Panc1 (cell line): Measurements from ENCODE around the gene SLC34A1. TPM values are rescaled to one million over a fixed set of nuclear protein-coding genes. Genes with fewer than 3 reads are reported as not detected.
A peak's percentile ranks its signal among the peaks of the same experiment; 100 is the strongest.

ENCODE experiments used
- ATAC-seq: fragments of 200-7000 bp; cut with Tn5 transposase; 2 replicates; pipeline ENCODE4 v1.9.1; 2020; ENCODE audit warnings: mild to moderate bottlenecking, moderate library complexity
- BruUV-seq: library from RNA; stranded (reverse); fragments of 400-500 nt; replicated peaks from 2 replicates; lab custom pipeline; 2021; lab: Mats Ljungman, UMichigan
- CTCF ChIA-PET: fragments of 300-600 bp; sonication (Branson Sonifier 250); formaldehyde crosslinking; loops from one replicate; lab custom pipeline; 2022; ENCODE audit warnings: antibody characterized with exemption; lab: Charles Lee
- POLR2A ChIA-PET: fragments of 300-600 bp; sonication (Branson Sonifier 250); formaldehyde crosslinking; loops from one replicate; lab custom pipeline; 2022; ENCODE audit warnings: antibody characterized with exemption; lab: Charles Lee
- DNase-seq: peaks from one replicate; pipeline ENCODE4 v3.0.0-alpha.2; 2010; ENCODE audit warnings: low read depth, low spot score
- H3K27ac ChIP-seq: 2 replicates; pipeline ENCODE4 v1.5.1; 2011; ENCODE audit warnings: mild to moderate bottlenecking, low read length, inconsistent platforms
- H3K27me3 ChIP-seq: fragments of 200-500 bp; sonication (Bioruptor generic); 2 replicates; pipeline ENCODE4 v1.6.0; 2014; ENCODE audit warnings: low read length, inconsistent platforms; ENCODE audit not compliant: control insufficient read depth, insufficient read depth
- H3K36me3 ChIP-seq: fragments of 200-500 bp; sonication (Bioruptor generic); 2 replicates; pipeline ENCODE4 v1.5.1; 2014; ENCODE audit warnings: inconsistent platforms, mild to moderate bottlenecking, low read length, moderate library complexity; ENCODE audit not compliant: control insufficient read depth, insufficient read depth
- H3K4me1 ChIP-seq: 2 replicates; pipeline ENCODE4 v1.5.1; 2011; ENCODE audit warnings: inconsistent platforms, mild to moderate bottlenecking, low read length, moderate library complexity; ENCODE audit not compliant: control insufficient read depth, insufficient read depth
- H3K4me3 ChIP-seq, 2 experiments: 2 replicates each; pipeline ENCODE4 v1.5.1; 2011 to 2012; ENCODE audit warnings: low read depth in 2 of 2, low read length in 2 of 2, mild to moderate bottlenecking in 2 of 2, inconsistent platforms in 1 of 2, moderate library complexity in 1 of 2
- H3K9me3 ChIP-seq: fragments of 200-500 bp; sonication (Bioruptor generic); 2 replicates; pipeline ENCODE4 v1.5.1; 2014; ENCODE audit warnings: low read depth, mild to moderate bottlenecking, inconsistent platforms, low read length, moderate library complexity; ENCODE audit not compliant: control insufficient read depth, insufficient read depth
- POLR2AphosphoS5 ChIP-seq: IDR thresholded peaks from 2 replicates; pipeline ENCODE4 v1.6.1; 2012; ENCODE audit warnings: mild to moderate bottlenecking, low read depth, low read length, moderate library complexity
- SIN3A ChIP-seq: IDR thresholded peaks from 2 replicates; pipeline ENCODE4 v1.6.1; 2012; ENCODE audit warnings: low read depth, mild to moderate bottlenecking, low read length, moderate library complexity, borderline replicate concordance; ENCODE audit not compliant: insufficient read depth
- TCF7L2 ChIP-seq: IDR thresholded peaks from 2 replicates; pipeline ENCODE4 v1.6.1; 2011; ENCODE audit warnings: mild to moderate bottlenecking, low read depth, low read length, inconsistent platforms
- in situ Hi-C: cut with HindIII; loops from 2 replicates; pipeline ENCODE4 v1.10.0; 2016; ENCODE audit warnings: low sequenced_read_pairs, low pct_unique_long_range_greater_than_20kb
- intact Hi-C: fragments of 100-400 bp; cut with micrococcal nuclease; formaldehyde crosslinking; loops from one replicate; pipeline ENCODE4 v1.10.0; 2022; ENCODE audit not compliant: unreplicated experiment
- total RNA-seq: library from RNA; stranded (reverse); gene quantifications from one replicate; pipeline ENCODE4 v1.2.1, GENCODE V29; 2021; ENCODE audit not compliant: unreplicated experiment
- TF ChIP-seq, protein P1 (sequence below): fragments of 450-650 bp; IDR thresholded peaks from 2 replicates; pipeline ENCODE4 v1.5.1; 2017; ENCODE audit warnings: mild to moderate bottlenecking
- TF ChIP-seq, protein P2 (sequence below), 2 experiments: IDR thresholded peaks; 2 replicates each; pipeline ENCODE4 v1.6.1; 2011 to 2012; ENCODE audit warnings: low read depth in 2 of 2, control low read depth in 1 of 2, low read length in 1 of 2, mild to moderate bottlenecking in 1 of 2, moderate library complexity in 1 of 2; ENCODE audit not compliant: insufficient read depth in 1 of 2

The SLC34A1 gene
- total RNA-seq, 1 experiment from 2014 or later, result not detected

DNA sequence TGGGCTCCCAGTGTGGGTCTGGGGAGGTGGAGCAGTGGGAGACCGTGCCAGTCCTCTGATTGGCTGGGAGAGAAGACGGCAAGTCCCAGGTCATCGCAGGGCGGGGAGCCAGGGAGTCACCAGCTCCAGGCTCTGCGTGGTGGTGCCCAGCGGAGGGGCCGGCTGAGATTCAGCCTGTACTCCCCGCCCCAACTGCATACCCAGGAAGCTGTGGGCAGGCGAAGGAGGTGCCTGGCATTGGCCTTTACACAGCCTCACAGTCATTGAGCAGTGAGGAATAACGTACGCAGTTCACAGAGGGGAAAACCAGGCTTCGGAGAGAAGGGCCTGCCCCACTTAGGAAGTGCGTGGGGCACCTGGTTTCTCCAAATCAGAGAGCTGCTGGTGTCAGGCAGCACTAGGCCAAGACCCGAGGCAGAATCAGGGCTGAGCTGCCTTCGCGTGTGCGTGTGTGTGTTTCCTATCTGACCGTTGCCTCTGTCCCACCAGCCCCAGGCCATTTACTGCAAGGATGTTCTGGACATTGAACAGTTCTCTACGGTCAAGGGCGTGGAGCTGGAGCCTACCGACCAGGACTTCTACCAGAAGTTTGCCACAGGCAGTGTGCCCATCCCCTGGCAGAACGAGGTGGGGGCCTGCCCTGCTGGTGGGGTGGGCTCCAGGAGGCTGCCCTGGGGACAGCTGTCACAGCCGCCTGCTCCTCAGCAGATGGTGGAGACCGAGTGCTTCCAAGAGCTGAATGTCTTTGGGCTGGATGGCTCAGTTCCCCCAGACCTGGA is 56.2 kb downstream of the SLC34A1 start:
- TF ChIP-seq, protein P1, sequence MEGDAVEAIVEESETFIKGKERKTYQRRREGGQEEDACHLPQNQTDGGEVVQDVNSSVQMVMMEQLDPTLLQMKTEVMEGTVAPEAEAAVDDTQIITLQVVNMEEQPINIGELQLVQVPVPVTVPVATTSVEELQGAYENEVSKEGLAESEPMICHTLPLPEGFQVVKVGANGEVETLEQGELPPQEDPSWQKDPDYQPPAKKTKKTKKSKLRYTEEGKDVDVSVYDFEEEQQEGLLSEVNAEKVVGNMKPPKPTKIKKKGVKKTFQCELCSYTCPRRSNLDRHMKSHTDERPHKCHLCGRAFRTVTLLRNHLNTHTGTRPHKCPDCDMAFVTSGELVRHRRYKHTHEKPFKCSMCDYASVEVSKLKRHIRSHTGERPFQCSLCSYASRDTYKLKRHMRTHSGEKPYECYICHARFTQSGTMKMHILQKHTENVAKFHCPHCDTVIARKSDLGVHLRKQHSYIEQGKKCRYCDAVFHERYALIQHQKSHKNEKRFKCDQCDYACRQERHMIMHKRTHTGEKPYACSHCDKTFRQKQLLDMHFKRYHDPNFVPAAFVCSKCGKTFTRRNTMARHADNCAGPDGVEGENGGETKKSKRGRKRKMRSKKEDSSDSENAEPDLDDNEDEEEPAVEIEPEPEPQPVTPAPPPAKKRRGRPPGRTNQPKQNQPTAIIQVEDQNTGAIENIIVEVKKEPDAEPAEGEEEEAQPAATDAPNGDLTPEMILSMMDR, result no peak
- no peak for TF ChIP-seq TCF7L2
- peak; percentile 22; the same call in 1 of the 2 replicates for TF ChIP-seq POLR2AphosphoS5
- ChIA-PET CTCF (interaction anchor here (0.7 kb wide), 1 partner anchor 14 kb away, joined by 3 read pairs; no protein-coding TSS in a partner anchor), POLR2A (no interaction called here)
- intact Hi-C loops, result no loop called here
- Histone ChIP-seq H3K27ac (no peak overlapping the region), H3K27me3 (no peaks in the 10 kb centered on the region), H3K4me1 (peaks cover 16% of the 10 kb centered on the region), H3K9me3 (no peaks in the 10 kb centered on the region), H3K36me3 (no peaks in the 10 kb centered on the region), H3K4me3 (no peak overlapping the region)
- DNase-seq (no peak), ATAC-seq (0 out of 2 replicates have a peak, but pooled peaks have one; percentile 1)
- in situ Hi-C loops, result no loop called here
- BruUV-seq, result no TSS peak

DNA sequence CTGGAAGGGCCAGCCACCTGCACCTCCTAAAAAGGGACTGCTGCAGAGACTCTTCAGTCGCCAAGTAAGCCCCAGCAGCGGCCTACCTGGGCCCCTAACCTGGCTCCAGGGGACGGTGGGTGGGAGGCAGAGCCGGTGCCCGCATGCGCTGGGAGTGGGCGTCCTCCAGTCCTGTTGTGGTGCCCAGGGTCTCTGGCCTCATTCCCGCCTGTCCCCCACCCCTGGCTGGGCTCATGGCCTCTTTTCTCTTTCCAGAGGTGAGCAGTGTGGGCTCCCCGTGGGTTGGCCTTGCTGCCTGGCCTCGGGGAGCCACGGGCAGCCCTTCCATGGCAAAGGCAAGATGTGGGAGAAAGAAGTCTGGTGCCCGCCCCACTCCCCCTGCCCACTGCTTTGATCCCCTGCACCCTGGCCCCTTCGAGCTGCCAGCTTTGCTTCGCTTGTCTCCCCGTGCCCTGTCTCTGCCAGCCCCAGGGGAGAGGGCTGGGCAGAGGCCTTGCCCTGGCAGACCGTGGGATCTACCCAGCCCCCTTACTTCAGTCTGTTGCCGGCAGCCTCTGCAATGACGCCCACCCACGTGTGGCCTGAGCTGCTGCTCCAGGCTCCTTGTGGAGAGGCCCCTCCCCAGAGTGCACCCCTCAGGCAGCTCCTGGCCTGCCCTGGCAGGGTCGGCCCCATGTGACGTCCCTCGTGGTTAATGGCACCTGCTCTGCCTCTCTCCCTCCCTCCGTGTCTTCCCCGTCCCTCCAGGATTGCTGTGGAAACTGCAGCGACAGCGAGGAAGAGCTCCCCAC is 57.0 kb downstream of the SLC34A1 start:
- Histone ChIP-seq H3K4me1 (peaks cover 23% of the 10 kb centered on the region), H3K27me3 (no peaks in the 10 kb centered on the region), H3K9me3 (no peaks in the 10 kb centered on the region), H3K4me3 (no peak overlapping the region), H3K36me3 (no peaks in the 10 kb centered on the region), H3K27ac (no peak overlapping the region)
- DNase-seq (no peak), ATAC-seq (no peak)
- intact Hi-C loops, result no loop called here
- POLR2A ChIA-PET, result no interaction called here
- in situ Hi-C loops, result no loop called here
- TF ChIP-seq POLR2AphosphoS5 (no peak), SIN3A (no peak), TCF7L2 (no peak)
- TF ChIP-seq, protein P2, sequence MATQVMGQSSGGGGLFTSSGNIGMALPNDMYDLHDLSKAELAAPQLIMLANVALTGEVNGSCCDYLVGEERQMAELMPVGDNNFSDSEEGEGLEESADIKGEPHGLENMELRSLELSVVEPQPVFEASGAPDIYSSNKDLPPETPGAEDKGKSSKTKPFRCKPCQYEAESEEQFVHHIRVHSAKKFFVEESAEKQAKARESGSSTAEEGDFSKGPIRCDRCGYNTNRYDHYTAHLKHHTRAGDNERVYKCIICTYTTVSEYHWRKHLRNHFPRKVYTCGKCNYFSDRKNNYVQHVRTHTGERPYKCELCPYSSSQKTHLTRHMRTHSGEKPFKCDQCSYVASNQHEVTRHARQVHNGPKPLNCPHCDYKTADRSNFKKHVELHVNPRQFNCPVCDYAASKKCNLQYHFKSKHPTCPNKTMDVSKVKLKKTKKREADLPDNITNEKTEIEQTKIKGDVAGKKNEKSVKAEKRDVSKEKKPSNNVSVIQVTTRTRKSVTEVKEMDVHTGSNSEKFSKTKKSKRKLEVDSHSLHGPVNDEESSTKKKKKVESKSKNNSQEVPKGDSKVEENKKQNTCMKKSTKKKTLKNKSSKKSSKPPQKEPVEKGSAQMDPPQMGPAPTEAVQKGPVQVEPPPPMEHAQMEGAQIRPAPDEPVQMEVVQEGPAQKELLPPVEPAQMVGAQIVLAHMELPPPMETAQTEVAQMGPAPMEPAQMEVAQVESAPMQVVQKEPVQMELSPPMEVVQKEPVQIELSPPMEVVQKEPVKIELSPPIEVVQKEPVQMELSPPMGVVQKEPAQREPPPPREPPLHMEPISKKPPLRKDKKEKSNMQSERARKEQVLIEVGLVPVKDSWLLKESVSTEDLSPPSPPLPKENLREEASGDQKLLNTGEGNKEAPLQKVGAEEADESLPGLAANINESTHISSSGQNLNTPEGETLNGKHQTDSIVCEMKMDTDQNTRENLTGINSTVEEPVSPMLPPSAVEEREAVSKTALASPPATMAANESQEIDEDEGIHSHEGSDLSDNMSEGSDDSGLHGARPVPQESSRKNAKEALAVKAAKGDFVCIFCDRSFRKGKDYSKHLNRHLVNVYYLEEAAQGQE (IDR thresholded peaks at IDR 0.05; ENCODE audit: insufficient read depth in 1 of 2, low read depth in 2 of 2, low read length in 1 of 2), result no peak
- TF ChIP-seq, protein P1, result no peak
- CTCF ChIA-PET, result no interaction called here
- no TSS peak for BruUV-seq
